Transverse colon (tissue), 4 donors: Measurements from ENCODE around the gene CFAP20DC.

ENCODE experiments used
- CTCF ChIP-seq, 5 experiments: fragments of 200-600 bp in 3 of 5; fragments of 450-650 bp in 2 of 5; sonication (generic) in 3 of 5; IDR thresholded peaks; 1 replicate in 2 of 5; 2 replicates in 3 of 5; pipeline ENCODE4 v1.5.1; 2016 to 2017; ENCODE audit warnings: antibody characterized with exemption in 5 of 5, inconsistent platforms in 3 of 5, mild to moderate bottlenecking in 2 of 5, moderate library complexity in 1 of 5
- POLR2A ChIP-seq: fragments of 450-650 bp; IDR thresholded peaks from one replicate; pipeline ENCODE4 v1.6.1; 2016; ENCODE audit warnings: antibody characterized with exemption, mild to moderate bottlenecking, moderate library complexity
- POLR2AphosphoS5 ChIP-seq, 3 donors: sonication (generic); formaldehyde crosslinking; IDR thresholded peaks; one replicate each; pipeline ENCODE4 v1.6.1; 2016; ENCODE audit warnings: antibody characterized with exemption in 3 of 3

- TF ChIP-seq CTCF (IDR thresholded peaks at IDR 0.05): no peak
- no peak for TF ChIP-seq POLR2A
- TF ChIP-seq POLR2AphosphoS5 (IDR thresholded peaks at IDR 0.05): no peak
Measured at GRCh38 chr3:58766587-58767282, 283.1 kb downstream of the CFAP20DC start.
